Thyroid gland (tissue), 4 donors: ENCODE data around the gene TRABD2B. TPM values are rescaled to one million over a fixed set of nuclear protein-coding genes. Genes with fewer than 3 reads are reported as not detected.
A peak's percentile ranks its signal among the peaks of the same experiment; 100 is the strongest.

ENCODE experiments used
- DNase-seq, 2 donors: peaks; one replicate each; pipeline ENCODE4 v3.0.0-alpha.2; 2019
- H3K27ac ChIP-seq, 3 donors: fragments of 200-600 bp; sonication (generic); 1 replicate in 2 of 3; 2 replicates in 1 of 3; pipeline ENCODE4 v1.5.1; 2016 to 2019; ENCODE audit warnings: mild to moderate bottlenecking in 1 of 3, moderate library complexity in 1 of 3
- H3K27me3 ChIP-seq: fragments of 200-600 bp; sonication (generic); one replicate; pipeline ENCODE4 v1.5.1; 2019
- H3K36me3 ChIP-seq, 2 donors: fragments of 200-600 bp; sonication (generic); one replicate each; pipeline ENCODE4 v1.5.1; 2016 to 2019
- H3K4me1 ChIP-seq, 2 donors: fragments of 200-600 bp; sonication (generic); one replicate each; pipeline ENCODE4 v1.5.1; 2017 to 2019
- H3K4me3 ChIP-seq, 3 donors: fragments of 200-600 bp; sonication (generic); replicated peaks in 1 of 3; 1 replicate in 2 of 3; 2 replicates in 1 of 3; pipeline ENCODE4 v1.5.1; 2016; ENCODE audit warnings: mild to moderate bottlenecking in 1 of 3
- H3K9me3 ChIP-seq: fragments of 200-600 bp; sonication (generic); one replicate; pipeline ENCODE4 v1.5.1; 2017
- POLR2A ChIP-seq, 2 donors: fragments of 450-650 bp; IDR thresholded peaks; one replicate each; pipeline ENCODE4 v1.6.1; 2017; ENCODE audit warnings: antibody characterized with exemption in 2 of 2, mild to moderate bottlenecking in 2 of 2, moderate library complexity in 1 of 2
- WGBS, 2 donors: methylation state at CpG; one replicate each; pipeline ENCODE4 v1.1.5; 2017; 5-methylcytosine and 5-hydroxymethylcytosine counted together
- intact Hi-C: fragments of 100-400 bp; cut with DNase I; formaldehyde crosslinking; loops from one replicate; pipeline ENCODE4 v1.15.1; 2023
- total RNA-seq, 4 donors: library from RNA; depleted of rRNA; stranded (reverse); fragments of >200 nt; gene quantifications; one replicate each; pipeline ENCODE4 v1.2.3, GENCODE V29; 2016
- TF ChIP-seq, protein P1 (sequence below), 6 experiments: fragments of 200-600 bp in 3 of 6; fragments of 450-650 bp in 3 of 6; sonication (generic) in 3 of 6; IDR thresholded peaks; one replicate each; pipeline ENCODE4 v1.5.1; 2016 to 2019; ENCODE audit warnings: antibody characterized with exemption in 6 of 6, mild to moderate bottlenecking in 2 of 6, inconsistent platforms in 1 of 6, moderate library complexity in 1 of 6

TRABD2B gene
- total RNA-seq, 4 donors from 2014 or later: 0.34 to 1.1 (median 0.63) TPM

- H3K4me3 ChIP-seq: no peak overlapping the region
- intact Hi-C loops: loop anchor here (10.0 kb wide), 1 partner anchor 203 kb away; no protein-coding TSS in a partner anchor
- H3K27ac ChIP-seq: no peak overlapping the region
- peaks cover 5 to 7% of the 10 kb centered on the region in 2 donors for H3K4me1 ChIP-seq
- TF ChIP-seq, protein P1, sequence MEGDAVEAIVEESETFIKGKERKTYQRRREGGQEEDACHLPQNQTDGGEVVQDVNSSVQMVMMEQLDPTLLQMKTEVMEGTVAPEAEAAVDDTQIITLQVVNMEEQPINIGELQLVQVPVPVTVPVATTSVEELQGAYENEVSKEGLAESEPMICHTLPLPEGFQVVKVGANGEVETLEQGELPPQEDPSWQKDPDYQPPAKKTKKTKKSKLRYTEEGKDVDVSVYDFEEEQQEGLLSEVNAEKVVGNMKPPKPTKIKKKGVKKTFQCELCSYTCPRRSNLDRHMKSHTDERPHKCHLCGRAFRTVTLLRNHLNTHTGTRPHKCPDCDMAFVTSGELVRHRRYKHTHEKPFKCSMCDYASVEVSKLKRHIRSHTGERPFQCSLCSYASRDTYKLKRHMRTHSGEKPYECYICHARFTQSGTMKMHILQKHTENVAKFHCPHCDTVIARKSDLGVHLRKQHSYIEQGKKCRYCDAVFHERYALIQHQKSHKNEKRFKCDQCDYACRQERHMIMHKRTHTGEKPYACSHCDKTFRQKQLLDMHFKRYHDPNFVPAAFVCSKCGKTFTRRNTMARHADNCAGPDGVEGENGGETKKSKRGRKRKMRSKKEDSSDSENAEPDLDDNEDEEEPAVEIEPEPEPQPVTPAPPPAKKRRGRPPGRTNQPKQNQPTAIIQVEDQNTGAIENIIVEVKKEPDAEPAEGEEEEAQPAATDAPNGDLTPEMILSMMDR (IDR thresholded peaks at IDR 0.05): no peak
- TF ChIP-seq POLR2A (IDR thresholded peaks at IDR 0.05): no peak
- no peak for DNase-seq
- H3K36me3 ChIP-seq: no peaks in the 10 kb centered on the region
- no peaks in the 10 kb centered on the region for H3K9me3 ChIP-seq
- WGBS, 2 donors: 88 to 96% methylated on average over 5 of the region's 5 CpGs
- peaks cover 8% of the 10 kb centered on the region for H3K27me3 ChIP-seq
These were observed 269.5 kb downstream of the TRABD2B start for GRCh38 chr1:47727697-47728085.

DNA sequence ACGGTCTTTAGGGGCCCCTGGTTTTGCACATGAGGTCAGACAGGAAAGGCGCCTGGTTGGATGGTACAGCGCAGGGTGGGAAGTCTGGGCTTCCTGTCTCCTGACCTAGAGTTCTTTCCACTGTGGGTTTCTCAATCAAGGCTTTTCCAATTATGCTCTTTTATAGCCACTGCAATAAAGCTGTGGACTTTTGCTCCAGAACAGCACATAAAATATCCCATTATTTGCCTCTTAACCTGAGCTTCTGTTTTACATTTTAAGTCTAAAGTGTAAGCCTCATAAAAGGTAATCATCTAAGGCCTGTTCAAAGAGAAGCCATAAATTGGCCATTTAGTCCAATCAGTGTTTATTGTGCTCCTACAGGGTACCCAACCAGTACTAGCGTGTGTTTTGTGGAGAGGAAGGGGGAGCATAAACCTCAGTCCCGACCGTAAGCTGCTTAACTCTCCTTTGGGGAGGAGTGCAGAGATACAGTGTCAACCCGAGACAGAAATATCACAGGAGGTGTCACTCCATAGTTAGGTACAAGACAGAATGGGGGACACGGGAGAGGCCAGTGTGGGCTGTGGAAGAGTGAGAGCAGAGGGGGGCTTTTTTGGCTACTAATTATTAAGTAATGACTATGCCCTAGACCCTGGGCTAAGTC, 270.0 kb downstream of the TRABD2B start:
- no peaks in the 10 kb centered on the region for H3K36me3 ChIP-seq
- intact Hi-C loops: loop anchor here (10.0 kb wide), 1 partner anchor 202 kb away; no protein-coding TSS in a partner anchor
- H3K27me3 ChIP-seq: peaks cover 8% of the 10 kb centered on the region
- no peak overlapping the region for H3K4me3 ChIP-seq
- TF ChIP-seq POLR2A (IDR thresholded peaks at IDR 0.05): no peak
- TF ChIP-seq, protein P1 (IDR thresholded peaks at IDR 0.05): no peak
- 77 to 86% methylated on average over 8 of the region's 8 CpGs for WGBS, 2 donors
- no peaks in the 10 kb centered on the region for H3K9me3 ChIP-seq
- H3K4me1 ChIP-seq: peaks cover 5 to 7% of the 10 kb centered on the region in 2 donors
- no peak for DNase-seq
- H3K27ac ChIP-seq: no peak overlapping the region

GRCh38 chr1:47725992-47726855, 271.0 kb downstream of the TRABD2B start:
- intact Hi-C loops: loop anchor here (10.0 kb wide), 1 partner anchor 201 kb away; no protein-coding TSS in a partner anchor
- Histone ChIP-seq H3K9me3 (no peaks in the 10 kb centered on the region), H3K4me1 (peaks cover 5 to 7% of the 10 kb centered on the region in 2 donors), H3K27ac (no peak overlapping the region), H3K27me3 (peaks cover 8% of the 10 kb centered on the region), H3K36me3 (no peaks in the 10 kb centered on the region), H3K4me3 (no peak overlapping the region)
- no peak for TF ChIP-seq POLR2A (IDR thresholded peaks at IDR 0.05)
- TF ChIP-seq, protein P1 (IDR thresholded peaks at IDR 0.05): peak; percentile 70 to 89 (median 78)
- WGBS, 2 donors: 11% methylated on average over 20 to 22 of the region's 22 CpGs
- peak; percentile 78 for DNase-seq

GRCh38 chr1:47725511-47725991, 271.6 kb downstream of the TRABD2B start:
- WGBS, 2 donors: 11 to 18% methylated on average over 8 to 13 of the region's 13 CpGs
- intact Hi-C loops: loop anchor here (10.0 kb wide), 1 partner anchor 201 kb away; no protein-coding TSS in a partner anchor
- H3K4me3 ChIP-seq: no peak overlapping the region

More at GRCh38 chr1:47725511-47725991, 271.6 kb downstream of the TRABD2B start:
- Histone ChIP-seq H3K9me3 (no peaks in the 10 kb centered on the region), H3K4me1 (peaks cover 5 to 7% of the 10 kb centered on the region in 2 donors), H3K36me3 (no peaks in the 10 kb centered on the region), H3K27ac (no peak overlapping the region), H3K27me3 (peaks cover 8% of the 10 kb centered on the region)
- no peak for TF ChIP-seq POLR2A (IDR thresholded peaks at IDR 0.05)
- TF ChIP-seq, protein P1 (IDR thresholded peaks at IDR 0.05): no peak
- DNase-seq: no peak
